ENCODE results near the gene RFPL4AL1.

The RFPL4AL1 gene

DNA sequence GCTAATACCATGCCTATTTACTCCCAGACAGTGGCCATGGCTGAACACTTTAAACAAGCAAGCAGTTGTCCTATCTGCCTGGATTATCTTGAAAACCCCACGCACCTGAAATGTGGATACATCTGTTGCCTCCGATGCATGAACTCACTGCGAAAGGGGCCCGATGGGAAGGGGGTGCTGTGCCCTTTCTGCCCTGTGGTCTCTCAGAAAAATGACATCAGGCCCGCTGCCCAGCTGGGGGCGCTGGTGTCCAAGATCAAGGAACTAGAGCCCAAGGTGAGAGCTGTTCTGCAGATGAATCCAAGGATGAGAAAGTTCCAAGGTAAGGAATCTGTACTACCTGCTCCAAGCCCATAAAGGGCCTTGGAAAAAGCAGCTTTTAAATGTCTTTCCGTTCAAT lies 8.6 kb downstream of the RFPL4AL1 start:
- no peaks in the 10 kb centered on the region for H3K27me3 ChIP-seq (ENCODE audit: control insufficient read depth, insufficient read depth, low read length)
- H3K36me3 ChIP-seq (ENCODE audit: control insufficient read depth, insufficient read depth, low read length): no peaks in the 10 kb centered on the region
- no peaks in the 10 kb centered on the region for H3K79me2 ChIP-seq
- no peak overlapping the region for H2AFZ ChIP-seq
- H3K27ac ChIP-seq: no peak overlapping the region
- no peak overlapping the region for H3K4me3 ChIP-seq (ENCODE audit: low read depth, low read length)
- TF ChIP-seq, protein P1, sequence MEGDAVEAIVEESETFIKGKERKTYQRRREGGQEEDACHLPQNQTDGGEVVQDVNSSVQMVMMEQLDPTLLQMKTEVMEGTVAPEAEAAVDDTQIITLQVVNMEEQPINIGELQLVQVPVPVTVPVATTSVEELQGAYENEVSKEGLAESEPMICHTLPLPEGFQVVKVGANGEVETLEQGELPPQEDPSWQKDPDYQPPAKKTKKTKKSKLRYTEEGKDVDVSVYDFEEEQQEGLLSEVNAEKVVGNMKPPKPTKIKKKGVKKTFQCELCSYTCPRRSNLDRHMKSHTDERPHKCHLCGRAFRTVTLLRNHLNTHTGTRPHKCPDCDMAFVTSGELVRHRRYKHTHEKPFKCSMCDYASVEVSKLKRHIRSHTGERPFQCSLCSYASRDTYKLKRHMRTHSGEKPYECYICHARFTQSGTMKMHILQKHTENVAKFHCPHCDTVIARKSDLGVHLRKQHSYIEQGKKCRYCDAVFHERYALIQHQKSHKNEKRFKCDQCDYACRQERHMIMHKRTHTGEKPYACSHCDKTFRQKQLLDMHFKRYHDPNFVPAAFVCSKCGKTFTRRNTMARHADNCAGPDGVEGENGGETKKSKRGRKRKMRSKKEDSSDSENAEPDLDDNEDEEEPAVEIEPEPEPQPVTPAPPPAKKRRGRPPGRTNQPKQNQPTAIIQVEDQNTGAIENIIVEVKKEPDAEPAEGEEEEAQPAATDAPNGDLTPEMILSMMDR (IDR thresholded peaks at IDR 0.05): no peak
- no peak overlapping the region for H3K9ac ChIP-seq
- no peaks in the 10 kb centered on the region for H3K4me1 ChIP-seq
- H3K9me3 ChIP-seq (ENCODE audit: control insufficient read depth, low read length): no peaks in the 10 kb centered on the region
- H3K4me2 ChIP-seq (ENCODE audit: low read length): no peak overlapping the region

DNA sequence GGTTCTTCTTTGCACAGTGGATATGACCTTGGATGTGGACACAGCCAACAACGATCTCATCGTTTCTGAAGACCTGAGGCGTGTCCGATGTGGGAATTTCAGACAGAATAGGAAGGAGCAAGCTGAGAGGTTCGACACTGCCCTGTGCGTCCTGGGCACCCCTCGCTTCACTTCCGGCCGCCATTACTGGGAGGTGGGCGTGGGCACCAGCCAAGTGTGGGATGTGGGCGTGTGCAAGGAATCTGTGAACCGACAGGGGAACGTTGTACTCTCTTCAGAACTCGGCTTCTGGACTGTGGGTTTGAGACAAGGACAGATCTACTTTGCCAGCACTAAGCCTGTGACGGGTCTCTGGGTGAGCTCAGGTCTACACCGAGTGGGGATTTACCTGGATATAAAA lies 9.4 kb downstream of the RFPL4AL1 start:
- Histone ChIP-seq H3K27ac (no peak overlapping the region), H2AFZ (no peak overlapping the region), H3K79me2 (no peaks in the 10 kb centered on the region), H3K4me2 (ENCODE audit: low read length) (no peak overlapping the region), H3K9ac (no peak overlapping the region), H3K27me3 (ENCODE audit: control insufficient read depth, insufficient read depth, low read length) (no peaks in the 10 kb centered on the region), H3K9me3 (ENCODE audit: control insufficient read depth, low read length) (no peaks in the 10 kb centered on the region), H3K4me3 (ENCODE audit: low read depth, low read length) (no peak overlapping the region), H3K4me1 (no peaks in the 10 kb centered on the region), H3K36me3 (ENCODE audit: control insufficient read depth, insufficient read depth, low read length) (no peaks in the 10 kb centered on the region)
- TF ChIP-seq, protein P1 (IDR thresholded peaks at IDR 0.05): no peak

DNA sequence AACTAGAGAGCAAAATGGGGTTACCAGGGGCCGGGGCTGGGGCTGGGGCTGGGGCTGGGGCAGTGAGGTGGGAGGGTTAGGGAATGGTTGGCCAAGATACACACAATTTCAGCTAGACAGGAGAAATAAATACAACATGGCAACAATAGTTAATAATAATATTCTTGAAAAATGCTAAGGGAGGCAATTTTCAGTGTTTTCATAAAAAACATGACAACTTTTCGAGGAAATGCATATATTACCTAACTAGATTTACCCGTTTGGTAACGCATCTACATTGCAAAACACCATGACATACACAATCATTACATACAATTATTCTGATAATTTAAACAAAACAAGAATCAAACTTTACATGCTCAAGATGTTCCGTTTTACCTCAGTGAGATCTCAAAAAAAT lies 12.2 kb downstream of the RFPL4AL1 start:
- no peak overlapping the region for H3K9ac ChIP-seq
- TF ChIP-seq, protein P1 (IDR thresholded peaks at IDR 0.05): no peak
- H3K9me3 ChIP-seq (ENCODE audit: control insufficient read depth, low read length): no peaks in the 10 kb centered on the region
- H3K79me2 ChIP-seq: no peaks in the 10 kb centered on the region
- H2AFZ ChIP-seq: no peak overlapping the region
- H3K4me1 ChIP-seq: no peaks in the 10 kb centered on the region
- no peak overlapping the region for H3K27ac ChIP-seq
- H3K4me2 ChIP-seq (ENCODE audit: low read length): no peak overlapping the region
- no peaks in the 10 kb centered on the region for H3K27me3 ChIP-seq (ENCODE audit: control insufficient read depth, insufficient read depth, low read length)
- H3K36me3 ChIP-seq (ENCODE audit: control insufficient read depth, insufficient read depth, low read length): no peaks in the 10 kb centered on the region
- no peak overlapping the region for H3K4me3 ChIP-seq (ENCODE audit: low read depth, low read length)

DNA sequence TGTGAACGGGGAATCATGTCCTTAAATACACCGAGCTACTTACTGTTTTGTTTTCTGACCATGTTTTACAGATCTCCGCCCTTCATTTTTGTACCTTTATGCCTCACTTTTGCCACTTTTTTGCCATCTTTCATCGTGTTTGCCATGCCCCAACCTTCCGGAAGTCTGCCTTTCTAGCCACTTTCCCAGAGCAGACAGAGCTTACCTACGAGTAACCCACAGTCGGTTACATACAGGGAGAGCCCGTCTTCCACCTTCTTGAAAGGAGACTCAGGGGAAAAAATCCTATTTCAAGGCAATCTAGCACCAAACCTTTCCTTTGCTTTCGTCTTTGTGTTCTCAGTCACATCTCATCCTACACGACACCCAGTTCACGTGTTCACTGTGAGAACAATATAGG lies 26.1 kb downstream of the RFPL4AL1 start:
- Histone ChIP-seq H2AFZ (no peak overlapping the region), H3K9ac (no peak overlapping the region), H3K36me3 (ENCODE audit: control insufficient read depth, insufficient read depth, low read length) (no peaks in the 10 kb centered on the region), H3K79me2 (no peaks in the 10 kb centered on the region), H3K27me3 (ENCODE audit: control insufficient read depth, insufficient read depth, low read length) (no peaks in the 10 kb centered on the region), H3K4me2 (ENCODE audit: low read length) (no peak overlapping the region), H3K4me3 (ENCODE audit: low read depth, low read length) (no peak overlapping the region), H3K27ac (no peak overlapping the region), H3K4me1 (no peaks in the 10 kb centered on the region), H3K9me3 (ENCODE audit: control insufficient read depth, low read length) (no peaks in the 10 kb centered on the region)
- TF ChIP-seq, protein P1 (IDR thresholded peaks at IDR 0.05): no peak

DNA sequence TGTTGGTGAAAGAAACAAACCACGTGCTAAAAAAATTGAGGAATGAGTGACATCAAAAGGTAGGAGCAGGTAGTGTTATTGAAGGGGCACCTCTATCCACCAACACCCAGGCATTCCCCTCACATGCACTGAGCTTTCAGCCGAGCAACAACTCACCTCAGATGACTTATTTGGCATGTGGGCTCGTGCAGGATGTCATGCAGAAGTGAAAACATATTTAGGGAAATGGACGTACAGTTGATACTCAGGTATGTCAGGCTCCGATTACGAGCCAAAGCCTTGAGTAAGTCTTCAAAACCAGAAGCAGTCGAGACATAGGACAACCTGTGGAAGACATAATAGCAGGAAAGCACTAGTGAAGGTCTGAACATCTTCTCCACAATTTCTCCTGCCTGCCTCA lies 32.5 kb downstream of the RFPL4AL1 start:
- H3K36me3 ChIP-seq (ENCODE audit: control insufficient read depth, insufficient read depth, low read length): no peaks in the 10 kb centered on the region
- TF ChIP-seq, protein P1 (IDR thresholded peaks at IDR 0.05): no peak
- no peaks in the 10 kb centered on the region for H3K27me3 ChIP-seq (ENCODE audit: control insufficient read depth, insufficient read depth, low read length)
- H3K9me3 ChIP-seq (ENCODE audit: control insufficient read depth, low read length): no peaks in the 10 kb centered on the region
- no peak overlapping the region for H2AFZ ChIP-seq
- no peaks in the 10 kb centered on the region for H3K4me1 ChIP-seq
- H3K4me2 ChIP-seq (ENCODE audit: low read length): no peak overlapping the region
- H3K4me3 ChIP-seq (ENCODE audit: low read depth, low read length): no peak overlapping the region
- H3K79me2 ChIP-seq: no peaks in the 10 kb centered on the region
- H3K27ac ChIP-seq: no peak overlapping the region
- no peak overlapping the region for H3K9ac ChIP-seq
